Thyroid gland (tissue), 4 donors: ENCODE results near the gene CAGE1.

Experiments
- POLR2A ChIP-seq, 2 donors: fragments of 450-650 bp; IDR thresholded peaks; one replicate each; pipeline ENCODE4 v1.6.1; 2017; ENCODE audit warnings: antibody characterized with exemption in 2 of 2, mild to moderate bottlenecking in 2 of 2, moderate library complexity in 1 of 2
- TF ChIP-seq, protein P1 (sequence below), 6 experiments: fragments of 200-600 bp in 3 of 6; fragments of 450-650 bp in 3 of 6; sonication (generic) in 3 of 6; IDR thresholded peaks; one replicate each; pipeline ENCODE4 v1.5.1; 2016 to 2019; ENCODE audit warnings: antibody characterized with exemption in 6 of 6, mild to moderate bottlenecking in 2 of 6, inconsistent platforms in 1 of 6, moderate library complexity in 1 of 6

DNA sequence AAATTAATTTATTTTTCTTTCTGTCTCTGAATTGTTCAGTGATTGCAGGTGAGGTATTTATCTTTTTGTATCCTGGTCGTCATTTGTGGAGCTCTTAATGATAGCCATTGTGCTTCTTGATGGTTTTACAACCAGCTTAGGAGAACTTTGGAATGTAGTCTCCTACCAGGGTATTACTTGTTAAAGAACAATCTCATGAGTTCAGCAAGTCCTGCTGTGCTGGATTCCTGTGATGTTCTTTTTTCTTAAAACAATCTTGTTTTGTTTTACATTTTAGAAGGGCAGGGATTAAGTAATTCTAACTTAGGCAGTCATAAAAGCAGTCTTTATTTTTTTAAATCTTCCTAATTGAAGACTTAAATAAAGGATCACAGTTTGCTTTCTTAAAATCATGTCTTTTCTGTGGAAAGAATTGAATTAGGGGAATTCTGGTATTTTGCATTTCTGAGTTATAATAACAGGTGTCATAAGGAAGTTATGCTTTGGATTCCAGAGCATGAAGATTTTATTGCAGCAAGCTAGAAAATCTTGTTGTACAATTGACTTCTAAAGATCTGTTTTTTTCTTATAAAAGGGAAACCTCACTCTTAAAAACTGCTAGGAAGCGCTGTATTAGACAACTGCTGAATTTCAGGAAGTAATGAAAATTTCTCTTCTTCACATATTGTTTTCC is 23.7 kb upstream of the CAGE1 start:
- TF ChIP-seq, protein P1, sequence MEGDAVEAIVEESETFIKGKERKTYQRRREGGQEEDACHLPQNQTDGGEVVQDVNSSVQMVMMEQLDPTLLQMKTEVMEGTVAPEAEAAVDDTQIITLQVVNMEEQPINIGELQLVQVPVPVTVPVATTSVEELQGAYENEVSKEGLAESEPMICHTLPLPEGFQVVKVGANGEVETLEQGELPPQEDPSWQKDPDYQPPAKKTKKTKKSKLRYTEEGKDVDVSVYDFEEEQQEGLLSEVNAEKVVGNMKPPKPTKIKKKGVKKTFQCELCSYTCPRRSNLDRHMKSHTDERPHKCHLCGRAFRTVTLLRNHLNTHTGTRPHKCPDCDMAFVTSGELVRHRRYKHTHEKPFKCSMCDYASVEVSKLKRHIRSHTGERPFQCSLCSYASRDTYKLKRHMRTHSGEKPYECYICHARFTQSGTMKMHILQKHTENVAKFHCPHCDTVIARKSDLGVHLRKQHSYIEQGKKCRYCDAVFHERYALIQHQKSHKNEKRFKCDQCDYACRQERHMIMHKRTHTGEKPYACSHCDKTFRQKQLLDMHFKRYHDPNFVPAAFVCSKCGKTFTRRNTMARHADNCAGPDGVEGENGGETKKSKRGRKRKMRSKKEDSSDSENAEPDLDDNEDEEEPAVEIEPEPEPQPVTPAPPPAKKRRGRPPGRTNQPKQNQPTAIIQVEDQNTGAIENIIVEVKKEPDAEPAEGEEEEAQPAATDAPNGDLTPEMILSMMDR (IDR thresholded peaks at IDR 0.05): no peak
- no peak for TF ChIP-seq POLR2A (IDR thresholded peaks at IDR 0.05)
